Measurements from ENCODE around the gene PTTG1IP. TPM values are rescaled to one million over a fixed set of nuclear protein-coding genes. Genes with fewer than 3 reads are reported as not detected.
A peak's percentile ranks its signal among the peaks of the same experiment; 100 is the strongest.

PTTG1IP gene
- total RNA-seq, 2 experiments from 2014 or later = 46.0 to 49.9 TPM

DNA sequence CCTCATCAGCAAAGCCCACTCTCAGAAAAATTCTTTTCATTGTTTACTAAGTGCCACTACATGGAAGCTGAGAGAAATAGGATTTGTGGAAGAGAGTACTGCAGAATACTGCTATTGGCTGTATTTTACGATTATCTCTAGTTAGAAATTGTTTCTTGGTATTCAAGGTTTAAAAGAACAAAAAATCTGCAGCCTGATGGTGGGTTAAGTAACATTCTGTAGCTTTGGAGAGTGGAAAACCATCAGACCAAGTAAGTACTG is 27.3 kb downstream of the PTTG1IP start:
- Mint-ChIP-seq H3K27me3 (peaks cover 6% of the 10 kb centered on the region), H3K9me3 (ENCODE audit: low read depth) (no peaks in the 10 kb centered on the region), H3K36me3 (peaks cover 12% of the 10 kb centered on the region), H3K27ac (peak overlapping the region; percentile 5), H3K4me3 (peak overlapping the region; percentile 36), H3K4me1 (peaks cover 8% of the 10 kb centered on the region)
- CTCF ChIA-PET = interaction anchor here (0.9 to 1.2 kb wide), 3 partner anchors 27 to 104 kb away, joined by 3 to 11 read pairs (median 3); partner anchors contain the start of genes PTTG1IP and UBE2G2
- DNase-seq (no peak), ATAC-seq (no peak)

GRCh38 chr21:44845418-44846223 is 27.9 kb downstream of the PTTG1IP start:
- ATAC-seq (peak; percentile 81), DNase-seq (peak; percentile 69)
- H3K27me3 Mint-ChIP-seq = peaks cover 6% of the 10 kb centered on the region
- CTCF ChIA-PET = interaction anchor here (0.9 to 1.2 kb wide), 3 partner anchors 28 to 104 kb away, joined by 3 to 11 read pairs (median 3); partner anchors contain the start of genes PTTG1IP and UBE2G2
- peaks cover 8% of the 10 kb centered on the region for H3K4me1 Mint-ChIP-seq
- no peaks in the 10 kb centered on the region for H3K9me3 Mint-ChIP-seq (ENCODE audit: low read depth)
- no peak overlapping the region for H3K27ac Mint-ChIP-seq
- H3K36me3 Mint-ChIP-seq = peaks cover 9% of the 10 kb centered on the region
- peak overlapping the region; percentile 36 for H3K4me3 Mint-ChIP-seq

- H3K27me3 Mint-ChIP-seq = peaks cover 6% of the 10 kb centered on the region
- no peaks in the 10 kb centered on the region for H3K9me3 Mint-ChIP-seq (ENCODE audit: low read depth)
- peaks cover 3% of the 10 kb centered on the region for H3K36me3 Mint-ChIP-seq
- no peak overlapping the region for H3K4me3 Mint-ChIP-seq
- H3K4me1 Mint-ChIP-seq = peaks cover 8% of the 10 kb centered on the region
- CTCF ChIA-PET = no interaction called here
- no peak for DNase-seq
- no peak for ATAC-seq
- H3K27ac Mint-ChIP-seq = no peak overlapping the region
Observed at GRCh38 chr21:44844256-44844655, 29.2 kb downstream of the PTTG1IP start.

DNA sequence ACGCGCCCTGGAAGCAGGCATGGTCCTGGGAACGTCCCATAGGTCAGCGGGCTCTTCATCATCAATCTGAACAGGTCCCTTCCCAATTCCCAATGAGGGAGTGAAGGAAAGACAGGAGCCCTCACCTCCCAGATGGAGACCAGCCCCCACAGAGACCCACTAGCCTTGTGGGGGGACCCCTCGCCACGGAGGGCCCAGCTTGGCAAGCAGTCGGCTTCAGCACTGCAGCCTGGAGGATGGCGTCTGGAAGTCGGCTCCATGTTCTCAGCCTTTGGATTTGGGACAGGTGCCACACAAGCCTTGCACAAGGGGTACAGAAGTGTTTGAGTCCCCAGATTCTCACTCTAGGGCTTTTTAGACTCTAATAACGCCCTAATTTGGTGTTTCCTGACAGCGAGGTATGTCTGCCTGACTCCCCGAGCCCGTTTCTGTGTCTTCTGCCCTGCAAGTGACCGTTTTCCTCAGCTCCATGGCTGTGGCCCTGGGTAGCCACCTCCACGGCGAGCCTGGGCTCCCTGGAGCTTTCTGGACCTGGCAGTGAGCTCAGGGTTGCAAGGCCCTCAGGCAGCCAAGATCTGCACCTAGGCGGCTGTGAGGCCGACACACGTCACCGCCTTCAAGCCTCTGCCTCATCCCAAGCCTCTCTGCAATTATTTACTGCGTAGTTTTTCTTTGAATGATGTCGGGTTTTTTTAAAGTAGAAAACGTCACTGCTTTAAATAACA is 30.6 kb downstream of the PTTG1IP start:
- Mint-ChIP-seq H3K4me3 (no peak overlapping the region), H3K36me3 (no peaks in the 10 kb centered on the region), H3K27ac (no peak overlapping the region), H3K27me3 (peaks cover 6% of the 10 kb centered on the region), H3K9me3 (ENCODE audit: low read depth) (no peaks in the 10 kb centered on the region), H3K4me1 (peaks cover 8% of the 10 kb centered on the region)
- CTCF ChIA-PET = no interaction called here
- no peak for ATAC-seq
- DNase-seq = no peak

GRCh38 chr21:44842087-44842486 is 31.4 kb downstream of the PTTG1IP start:
- H3K36me3 Mint-ChIP-seq = no peaks in the 10 kb centered on the region
- DNase-seq = no peak
- H3K4me1 Mint-ChIP-seq = peaks cover 8% of the 10 kb centered on the region
- H3K4me3 Mint-ChIP-seq = no peak overlapping the region
- H3K27ac Mint-ChIP-seq = no peak overlapping the region
- H3K9me3 Mint-ChIP-seq (ENCODE audit: low read depth) = no peaks in the 10 kb centered on the region
- no peak for ATAC-seq
- H3K27me3 Mint-ChIP-seq = peaks cover 6% of the 10 kb centered on the region
- CTCF ChIA-PET = interaction anchor here (0.7 kb wide), 1 partner anchor 759 kb away, joined by 3 read pairs; no protein-coding TSS in a partner anchor

- CTCF ChIA-PET = no interaction called here
- Mint-ChIP-seq H3K9me3 (ENCODE audit: low read depth) (no peaks in the 10 kb centered on the region), H3K27ac (no peak overlapping the region), H3K4me3 (no peak overlapping the region), H3K27me3 (peaks cover 6% of the 10 kb centered on the region), H3K4me1 (no peaks in the 10 kb centered on the region), H3K36me3 (no peaks in the 10 kb centered on the region)
- no peak for DNase-seq
- ATAC-seq = no peak
Observed at GRCh38 chr21:44840771-44841170, 32.7 kb downstream of the PTTG1IP start.

- no peak for ATAC-seq
- H3K27ac Mint-ChIP-seq = no peak overlapping the region
- CTCF ChIA-PET = no interaction called here
Observed at GRCh38 chr21:44838951-44839350, 34.5 kb downstream of the PTTG1IP start.

DNA sequence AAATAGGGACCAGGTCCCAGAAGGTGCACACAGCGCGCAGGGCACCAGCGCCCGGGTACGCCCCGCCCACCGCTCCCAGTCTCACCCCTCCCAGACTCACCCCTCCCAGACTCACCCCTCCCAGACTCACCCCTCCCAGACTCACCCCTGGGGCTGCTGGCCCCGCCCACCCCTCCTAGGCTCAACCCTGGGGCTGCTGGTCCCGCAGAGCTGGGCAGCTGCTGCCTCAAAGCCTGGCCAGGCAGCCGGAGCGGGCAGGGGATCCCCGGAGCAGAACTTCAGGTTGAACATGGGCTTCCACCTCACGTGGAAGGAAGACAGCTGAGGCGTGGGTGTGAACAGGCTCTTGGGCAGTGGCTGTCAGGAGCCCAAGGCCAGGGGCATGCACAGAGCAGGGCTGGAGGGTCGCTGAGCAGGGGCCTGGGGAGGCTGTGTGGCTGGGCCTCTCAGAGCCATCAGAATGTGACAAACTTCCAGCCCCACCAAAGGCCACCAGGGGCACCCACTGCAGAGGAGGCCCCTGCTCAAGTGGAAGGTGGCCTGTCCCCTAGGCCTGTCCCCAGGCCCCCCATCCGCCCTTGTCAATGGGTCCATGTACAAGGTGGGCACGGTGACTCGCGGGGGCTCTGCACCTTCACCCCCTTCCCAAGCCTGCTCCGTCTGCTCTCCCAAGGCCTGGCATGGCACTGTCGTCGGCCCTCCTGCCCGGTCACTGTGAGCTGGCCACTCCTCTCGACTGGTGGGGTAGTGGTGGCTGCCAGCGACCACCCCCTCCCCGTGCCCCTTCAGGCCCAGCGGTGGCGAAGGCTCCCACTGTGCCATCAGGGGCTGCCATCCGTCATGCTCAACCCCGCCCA is 35.2 kb downstream of the PTTG1IP start:
- DNase-seq (no peak), ATAC-seq (no peak)
- H3K9me3 Mint-ChIP-seq (ENCODE audit: low read depth) = no peaks in the 10 kb centered on the region
- no peak overlapping the region for H3K4me3 Mint-ChIP-seq
- no peaks in the 10 kb centered on the region for H3K36me3 Mint-ChIP-seq
- H3K4me1 Mint-ChIP-seq = no peaks in the 10 kb centered on the region
- H3K27ac Mint-ChIP-seq = no peak overlapping the region
- CTCF ChIA-PET = no interaction called here
- peaks cover 3% of the 10 kb centered on the region for H3K27me3 Mint-ChIP-seq

More at GRCh38 chr21:44838951-44839350, 34.5 kb downstream of the PTTG1IP start:
- no peak for DNase-seq
- Mint-ChIP-seq H3K36me3 (no peaks in the 10 kb centered on the region), H3K4me3 (no peak overlapping the region), H3K9me3 (ENCODE audit: low read depth) (no peaks in the 10 kb centered on the region), H3K4me1 (no peaks in the 10 kb centered on the region), H3K27me3 (peaks cover 3% of the 10 kb centered on the region)

- Mint-ChIP-seq H3K9me3 (ENCODE audit: low read depth) (no peaks in the 10 kb centered on the region), H3K4me3 (no peak overlapping the region), H3K27ac (no peak overlapping the region), H3K4me1 (no peaks in the 10 kb centered on the region), H3K27me3 (peaks cover under 1% of the 10 kb centered on the region), H3K36me3 (no peaks in the 10 kb centered on the region)
- CTCF ChIA-PET = no interaction called here
- DNase-seq = no peak
- ATAC-seq = no peak
Observed at GRCh38 chr21:44837537-44837936, 36.0 kb downstream of the PTTG1IP start.

DNA sequence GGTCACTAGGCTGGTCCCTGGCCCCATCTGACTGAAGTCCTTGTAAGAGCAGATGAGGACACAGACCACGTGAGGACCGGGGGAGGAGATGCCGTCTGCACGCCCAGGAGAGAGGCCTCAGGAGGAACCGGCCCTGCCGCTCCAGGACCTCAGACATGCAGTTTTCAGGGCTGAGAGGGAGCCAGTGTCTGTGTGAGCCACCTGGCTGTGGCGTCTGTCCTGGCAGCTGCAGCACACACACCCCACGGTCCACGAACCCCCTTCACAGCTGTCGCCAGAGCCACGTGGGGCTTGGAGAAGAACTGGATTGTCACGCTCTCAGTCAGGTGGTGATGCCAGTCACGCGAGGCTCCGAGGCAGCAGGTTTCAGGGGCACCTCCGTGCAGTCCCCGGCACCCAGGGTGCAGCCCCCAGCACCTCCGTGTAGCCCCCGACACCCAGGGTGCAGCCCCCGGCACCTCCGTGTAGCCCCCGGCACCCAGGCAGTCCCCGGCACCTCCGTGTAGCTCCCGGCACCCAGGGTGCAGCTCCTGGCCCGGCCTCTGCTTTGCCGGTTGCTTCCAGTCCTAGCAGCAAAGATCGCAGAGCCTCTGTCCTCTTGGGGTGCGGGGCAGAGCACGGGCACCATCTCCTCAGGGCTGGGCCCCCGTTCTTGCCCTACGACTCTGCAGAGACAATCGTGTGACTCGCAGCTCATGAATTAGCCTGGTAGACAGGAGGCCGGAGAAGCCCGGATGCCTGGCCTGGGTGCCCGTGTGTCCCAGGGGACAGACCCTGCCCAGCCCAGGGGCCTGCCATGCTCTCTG is 36.6 kb downstream of the PTTG1IP start:
- Mint-ChIP-seq H3K27me3 (no peaks in the 10 kb centered on the region), H3K27ac (no peak overlapping the region), H3K9me3 (ENCODE audit: low read depth) (no peaks in the 10 kb centered on the region), H3K4me3 (no peak overlapping the region), H3K36me3 (no peaks in the 10 kb centered on the region), H3K4me1 (no peaks in the 10 kb centered on the region)
- CTCF ChIA-PET = no interaction called here
- no peak for ATAC-seq
- no peak for DNase-seq

DNA sequence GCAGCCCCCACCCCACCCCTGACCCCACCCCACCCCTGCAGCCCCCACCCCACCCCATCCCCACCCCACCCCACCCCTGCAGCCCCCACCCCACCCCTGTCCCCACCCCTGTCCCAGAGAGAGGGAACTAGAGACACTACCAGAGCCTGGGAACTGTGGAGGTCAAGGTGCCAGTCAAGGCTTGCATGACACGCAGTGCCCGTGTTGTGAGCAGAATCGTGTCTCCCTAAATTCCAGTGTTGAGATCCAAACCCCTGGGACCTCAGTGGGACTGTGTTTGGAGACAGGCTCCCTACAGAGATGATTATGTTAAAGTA is 37.2 kb downstream of the PTTG1IP start:
- no peak overlapping the region for H3K27ac Mint-ChIP-seq
- H3K4me3 Mint-ChIP-seq = no peak overlapping the region
- H3K4me1 Mint-ChIP-seq = no peaks in the 10 kb centered on the region

DNA sequence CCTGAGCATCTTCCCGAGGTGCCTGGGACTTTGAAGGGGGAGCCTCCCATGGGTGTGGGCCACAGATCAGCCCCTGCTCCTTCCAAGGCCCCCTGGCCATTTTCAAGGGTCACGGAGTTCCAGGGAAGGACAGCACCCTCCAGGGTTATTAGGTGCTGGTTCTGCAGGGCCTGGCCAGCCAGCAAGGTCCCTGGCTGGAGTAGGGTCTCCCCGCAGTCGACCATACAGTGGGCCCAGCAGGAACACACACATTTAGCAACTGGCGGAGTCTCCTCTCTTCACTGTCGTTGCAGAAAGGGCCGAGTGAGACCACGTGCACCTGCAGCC is 37.9 kb downstream of the PTTG1IP start:
- H3K9me3 Mint-ChIP-seq (ENCODE audit: low read depth) = no peaks in the 10 kb centered on the region
- H3K4me3 Mint-ChIP-seq = no peak overlapping the region
- H3K36me3 Mint-ChIP-seq = no peaks in the 10 kb centered on the region
- CTCF ChIA-PET = no interaction called here
- no peak overlapping the region for H3K27ac Mint-ChIP-seq
- H3K4me1 Mint-ChIP-seq = no peaks in the 10 kb centered on the region
- DNase-seq (no peak), ATAC-seq (no peak)
- H3K27me3 Mint-ChIP-seq = no peaks in the 10 kb centered on the region

More for the DNA sequence above, 37.2 kb downstream of the PTTG1IP start:
- Mint-ChIP-seq H3K9me3 (ENCODE audit: low read depth) (no peaks in the 10 kb centered on the region), H3K27me3 (no peaks in the 10 kb centered on the region), H3K36me3 (no peaks in the 10 kb centered on the region)
- CTCF ChIA-PET = no interaction called here
- no peak for DNase-seq
- ATAC-seq = no peak
